Neural progenitor cell (in vitro differentiated cells): ENCODE results near the gene CTNNAL1.

ENCODE experiments used
- EZH2 ChIP-seq: fragments of 200-600 bp; sonication (generic); IDR thresholded peaks from 2 replicates; pipeline ENCODE4 v1.6.1; 2017; ENCODE audit warnings: antibody characterized with exemption, mild to moderate bottlenecking, moderate library complexity
- TF ChIP-seq, protein P1 (sequence below): fragments of 200-600 bp; sonication (generic); IDR thresholded peaks from 2 replicates; pipeline ENCODE4 v1.5.1; 2017; ENCODE audit warnings: antibody characterized with exemption, mild to moderate bottlenecking

GRCh38 chr9:108921200-108921599, 92.1 kb downstream of the CTNNAL1 start:
- TF ChIP-seq EZH2: no peak
- TF ChIP-seq, protein P1, sequence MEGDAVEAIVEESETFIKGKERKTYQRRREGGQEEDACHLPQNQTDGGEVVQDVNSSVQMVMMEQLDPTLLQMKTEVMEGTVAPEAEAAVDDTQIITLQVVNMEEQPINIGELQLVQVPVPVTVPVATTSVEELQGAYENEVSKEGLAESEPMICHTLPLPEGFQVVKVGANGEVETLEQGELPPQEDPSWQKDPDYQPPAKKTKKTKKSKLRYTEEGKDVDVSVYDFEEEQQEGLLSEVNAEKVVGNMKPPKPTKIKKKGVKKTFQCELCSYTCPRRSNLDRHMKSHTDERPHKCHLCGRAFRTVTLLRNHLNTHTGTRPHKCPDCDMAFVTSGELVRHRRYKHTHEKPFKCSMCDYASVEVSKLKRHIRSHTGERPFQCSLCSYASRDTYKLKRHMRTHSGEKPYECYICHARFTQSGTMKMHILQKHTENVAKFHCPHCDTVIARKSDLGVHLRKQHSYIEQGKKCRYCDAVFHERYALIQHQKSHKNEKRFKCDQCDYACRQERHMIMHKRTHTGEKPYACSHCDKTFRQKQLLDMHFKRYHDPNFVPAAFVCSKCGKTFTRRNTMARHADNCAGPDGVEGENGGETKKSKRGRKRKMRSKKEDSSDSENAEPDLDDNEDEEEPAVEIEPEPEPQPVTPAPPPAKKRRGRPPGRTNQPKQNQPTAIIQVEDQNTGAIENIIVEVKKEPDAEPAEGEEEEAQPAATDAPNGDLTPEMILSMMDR: no peak
